Gastroesophageal sphincter (tissue), 3 donors: Measurements from ENCODE around the gene FLNA.

ENCODE experiments used
- EP300 ChIP-seq: sonication (generic); formaldehyde crosslinking; IDR thresholded peaks from one replicate; pipeline ENCODE4 v1.6.1; 2017; ENCODE audit warnings: antibody characterized with exemption, mild to moderate bottlenecking
- POLR2A ChIP-seq, 2 donors: fragments of 450-650 bp; IDR thresholded peaks; one replicate each; pipeline ENCODE4 v1.6.1; 2017; ENCODE audit warnings: antibody characterized with exemption in 2 of 2, mild to moderate bottlenecking in 2 of 2, moderate library complexity in 1 of 2
- POLR2AphosphoS5 ChIP-seq: sonication (generic); formaldehyde crosslinking; IDR thresholded peaks from one replicate; pipeline ENCODE4 v1.6.1; 2017; ENCODE audit warnings: antibody characterized with exemption
- TF ChIP-seq, protein P1 (sequence below), 4 experiments: fragments of 200-600 bp in 2 of 4; fragments of 450-650 bp in 2 of 4; sonication (generic) in 1 of 4; IDR thresholded peaks; one replicate each; pipeline ENCODE4 v1.5.1; 2017 to 2019; ENCODE audit warnings: antibody characterized with exemption in 4 of 4, mild to moderate bottlenecking in 2 of 4, moderate library complexity in 2 of 4

- TF ChIP-seq POLR2A (IDR thresholded peaks at IDR 0.05) (no peak), POLR2AphosphoS5 (no peak), EP300 (no peak)
- TF ChIP-seq, protein P1, sequence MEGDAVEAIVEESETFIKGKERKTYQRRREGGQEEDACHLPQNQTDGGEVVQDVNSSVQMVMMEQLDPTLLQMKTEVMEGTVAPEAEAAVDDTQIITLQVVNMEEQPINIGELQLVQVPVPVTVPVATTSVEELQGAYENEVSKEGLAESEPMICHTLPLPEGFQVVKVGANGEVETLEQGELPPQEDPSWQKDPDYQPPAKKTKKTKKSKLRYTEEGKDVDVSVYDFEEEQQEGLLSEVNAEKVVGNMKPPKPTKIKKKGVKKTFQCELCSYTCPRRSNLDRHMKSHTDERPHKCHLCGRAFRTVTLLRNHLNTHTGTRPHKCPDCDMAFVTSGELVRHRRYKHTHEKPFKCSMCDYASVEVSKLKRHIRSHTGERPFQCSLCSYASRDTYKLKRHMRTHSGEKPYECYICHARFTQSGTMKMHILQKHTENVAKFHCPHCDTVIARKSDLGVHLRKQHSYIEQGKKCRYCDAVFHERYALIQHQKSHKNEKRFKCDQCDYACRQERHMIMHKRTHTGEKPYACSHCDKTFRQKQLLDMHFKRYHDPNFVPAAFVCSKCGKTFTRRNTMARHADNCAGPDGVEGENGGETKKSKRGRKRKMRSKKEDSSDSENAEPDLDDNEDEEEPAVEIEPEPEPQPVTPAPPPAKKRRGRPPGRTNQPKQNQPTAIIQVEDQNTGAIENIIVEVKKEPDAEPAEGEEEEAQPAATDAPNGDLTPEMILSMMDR (IDR thresholded peaks at IDR 0.05): no peak
Measured at GRCh38 chrX:154300816-154301215, 73.6 kb downstream of the FLNA start.
